ENCODE measurements around the gene CAMSAP1. TPM values are rescaled to one million over a fixed set of nuclear protein-coding genes. Genes with fewer than 3 reads are reported as not detected.
"Not testable (repeated sequence)": the region's sequence is repeated elsewhere in the genome, so short reads cannot be mapped to it uniquely, and the experiment has no call there.

The CAMSAP1 gene
- total RNA-seq, 1 donor from 2014 or later = 35.5 TPM

- TF ChIP-seq CTCF (IDR thresholded peaks at IDR 0.05) = no peak
- Mint-ChIP-seq H3K9me3 (ENCODE audit: low read depth) (peaks cover 27% of the 10 kb centered on the region), H3K4me1 (ENCODE audit: low read depth) (no peaks in the 10 kb centered on the region), H3K27ac (ENCODE audit: unreplicated experiment) (no peak overlapping the region), H3K36me3 (ENCODE audit: low read depth) (peaks cover 20% of the 10 kb centered on the region), H3K4me3 (ENCODE audit: unreplicated experiment) (no peak overlapping the region), H3K27me3 (ENCODE audit: low read depth) (no peaks in the 10 kb centered on the region)
- DNase-seq (ENCODE audit: low spot score) = peak; percentile 61
These were observed 13.0 kb upstream of the CAMSAP1 start for GRCh38 chr9:135920256-135920930.

GRCh38 chr9:135919318-135919890, 12.1 kb upstream of the CAMSAP1 start:
- Mint-ChIP-seq H3K36me3 (ENCODE audit: low read depth) (peaks cover 29% of the 10 kb centered on the region), H3K9me3 (ENCODE audit: low read depth) (peaks cover 37% of the 10 kb centered on the region)

GRCh38 chr9:135916227-135916626, 8.9 kb upstream of the CAMSAP1 start:
- not testable (repeated sequence) for H3K27ac Mint-ChIP-seq (ENCODE audit: unreplicated experiment); H3K4me1 Mint-ChIP-seq (ENCODE audit: low read depth); H3K27me3 Mint-ChIP-seq (ENCODE audit: low read depth); H3K4me3 Mint-ChIP-seq (ENCODE audit: unreplicated experiment)
- H3K36me3 Mint-ChIP-seq (ENCODE audit: low read depth) = peaks cover 48% of the 10 kb centered on the region
- peak; percentile 52 for DNase-seq (ENCODE audit: low spot score)
- peaks cover 51% of the 10 kb centered on the region for H3K9me3 Mint-ChIP-seq (ENCODE audit: low read depth)

More at GRCh38 chr9:135919318-135919890, 12.1 kb upstream of the CAMSAP1 start:
- DNase-seq (ENCODE audit: low spot score) = peak; percentile 75
- no peak for TF ChIP-seq CTCF (IDR thresholded peaks at IDR 0.05)
- Mint-ChIP-seq H3K27ac (ENCODE audit: unreplicated experiment) (no peak overlapping the region), H3K4me3 (ENCODE audit: unreplicated experiment) (no peak overlapping the region), H3K27me3 (ENCODE audit: low read depth) (no peaks in the 10 kb centered on the region), H3K4me1 (ENCODE audit: low read depth) (no peaks in the 10 kb centered on the region)

- Mint-ChIP-seq H3K36me3 (ENCODE audit: low read depth) (peaks cover 61% of the 10 kb centered on the region), H3K27ac (ENCODE audit: unreplicated experiment) (no peak overlapping the region), H3K4me1 (ENCODE audit: low read depth) (peaks cover 10% of the 10 kb centered on the region), H3K4me3 (ENCODE audit: unreplicated experiment) (no peak overlapping the region), H3K9me3 (ENCODE audit: low read depth) (peaks cover 62% of the 10 kb centered on the region), H3K27me3 (ENCODE audit: low read depth) (no peaks in the 10 kb centered on the region)
- TF ChIP-seq CTCF (IDR thresholded peaks at IDR 0.05) = no peak
- peak; percentile 40 for DNase-seq (ENCODE audit: low spot score)
These were observed 7.6 kb upstream of the CAMSAP1 start for GRCh38 chr9:135914921-135915320.

GRCh38 chr9:135911233-135911632, 3.9 kb upstream of the CAMSAP1 start:
- H3K4me3 Mint-ChIP-seq (ENCODE audit: unreplicated experiment); DNase-seq (ENCODE audit: low spot score); H3K27me3 Mint-ChIP-seq (ENCODE audit: low read depth); H3K27ac Mint-ChIP-seq (ENCODE audit: unreplicated experiment): not testable (repeated sequence)
- H3K4me1 Mint-ChIP-seq (ENCODE audit: low read depth) = peaks cover 26% of the 10 kb centered on the region
- H3K36me3 Mint-ChIP-seq (ENCODE audit: low read depth) = peaks cover 58% of the 10 kb centered on the region
- H3K9me3 Mint-ChIP-seq (ENCODE audit: low read depth) = peaks cover 49% of the 10 kb centered on the region

- TF ChIP-seq CTCF (IDR thresholded peaks at IDR 0.05) = no peak
- Mint-ChIP-seq H3K27ac (ENCODE audit: unreplicated experiment) (no peak overlapping the region), H3K27me3 (ENCODE audit: low read depth) (no peaks in the 10 kb centered on the region), H3K4me1 (ENCODE audit: low read depth) (peaks cover 30% of the 10 kb centered on the region), H3K4me3 (ENCODE audit: unreplicated experiment) (no peak overlapping the region), H3K9me3 (ENCODE audit: low read depth) (peaks cover 45% of the 10 kb centered on the region), H3K36me3 (ENCODE audit: low read depth) (peaks cover 54% of the 10 kb centered on the region)
- DNase-seq (ENCODE audit: low spot score) = no peak
These were observed 3.4 kb upstream of the CAMSAP1 start for GRCh38 chr9:135910757-135911156.
